Hematopoietic multipotent progenitor cell treated with erythropoietin and hydrocortisone succinate and interleukin-3 and kit ligand, for 6 days (in vitro differentiated cells): Measurements from ENCODE around the gene COBL.

Experiments
- DNase-seq: peaks from one replicate; pipeline ENCODE4 v3.0.0-alpha.2; 2015

Gene COBL

DNA sequence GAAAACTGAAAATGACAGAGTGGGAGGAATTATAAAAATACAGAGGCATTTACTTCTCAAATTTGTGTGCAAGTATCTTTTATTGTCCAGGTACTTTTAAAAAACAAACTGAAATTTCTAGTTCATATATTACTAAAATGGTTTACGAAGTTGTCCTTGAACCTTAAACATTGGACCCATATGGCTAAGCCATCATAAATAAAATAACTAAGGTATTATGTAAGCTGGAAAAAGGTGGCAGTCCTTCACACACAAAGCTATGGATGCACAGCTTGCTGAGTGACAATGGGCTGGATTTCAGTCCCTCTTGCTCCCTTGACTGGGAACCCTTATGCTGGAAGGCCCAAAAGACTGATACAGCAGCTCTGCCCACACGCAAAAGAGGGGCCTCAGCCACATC is 66.1 kb downstream of the COBL start:
- DNase-seq = no peak

DNA sequence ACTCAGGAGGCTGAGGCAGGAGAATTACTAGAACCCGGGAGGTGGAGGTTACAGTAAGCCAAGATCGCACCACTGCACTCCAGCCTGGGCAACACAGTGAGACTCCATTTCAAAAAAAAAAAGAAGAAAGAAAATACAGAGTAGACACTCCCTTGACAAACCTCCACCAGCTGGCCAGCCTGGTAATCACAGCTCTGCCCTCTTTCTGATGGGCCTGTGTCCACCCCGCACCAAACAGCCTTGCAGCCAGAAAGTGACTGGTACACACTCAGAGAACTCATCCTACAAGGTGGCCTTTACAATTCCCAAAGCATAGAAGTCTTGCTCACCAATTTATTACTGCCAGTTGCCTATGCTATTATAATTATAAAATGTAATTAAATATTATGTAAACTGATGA is 66.6 kb downstream of the COBL start:
- DNase-seq = no peak

DNA sequence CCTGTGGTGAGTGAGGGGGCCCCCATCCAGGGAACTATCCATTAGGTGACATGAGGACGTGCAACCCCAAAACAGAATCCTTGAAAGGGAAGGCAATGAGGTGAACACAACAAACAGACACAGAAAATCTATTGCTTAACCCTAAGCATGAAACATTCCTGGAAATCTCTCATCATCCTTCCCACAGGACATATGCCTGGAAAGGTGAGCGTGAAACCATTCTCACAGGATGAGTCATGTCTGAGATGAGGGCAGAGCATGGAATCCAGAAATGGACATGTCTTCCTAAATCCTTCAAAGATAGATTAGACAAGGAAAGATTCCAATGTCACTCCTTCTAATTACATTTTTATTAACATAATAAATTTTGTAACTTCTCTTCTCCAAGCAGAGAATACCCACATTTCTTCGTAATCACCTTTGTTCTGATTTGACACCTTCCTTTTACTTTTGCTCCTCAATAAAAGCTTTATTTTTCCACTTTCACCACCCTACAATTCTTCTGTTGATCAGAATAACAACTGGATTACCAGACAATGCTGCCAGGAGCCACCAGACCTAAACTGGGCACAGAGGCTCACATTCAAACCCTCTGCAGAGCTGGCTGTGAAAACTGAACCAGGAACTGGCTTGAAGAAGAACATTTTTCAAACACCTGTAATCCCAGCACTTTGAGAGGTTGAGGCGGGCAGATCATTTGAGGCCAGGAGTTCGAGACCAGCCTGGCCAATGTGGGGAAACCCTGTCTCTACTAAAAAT is 67.2 kb downstream of the COBL start:
- no peak for DNase-seq

GRCh38 chr7:51246258-51247245 is 70.1 kb downstream of the COBL start:
- no peak for DNase-seq

DNA sequence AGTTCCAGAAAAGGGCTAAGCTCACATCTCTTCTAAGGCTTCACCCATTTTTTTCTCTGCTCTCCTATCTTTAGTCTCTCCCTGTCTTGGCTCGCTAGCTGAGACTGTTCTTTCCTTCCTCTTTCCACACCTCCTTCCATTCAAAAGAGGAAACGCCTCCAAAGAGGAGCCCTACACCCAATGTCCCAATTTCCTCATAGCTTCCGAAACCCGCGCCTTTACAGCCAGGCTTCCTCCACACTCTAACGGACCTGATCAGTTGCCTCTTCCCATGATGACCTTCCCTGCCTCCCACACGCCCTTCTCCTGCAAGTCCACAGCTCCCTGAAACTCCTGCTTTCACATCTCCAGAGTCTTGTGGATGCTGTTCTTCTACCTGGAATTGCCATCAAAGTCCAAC is 71.7 kb downstream of the COBL start:
- no peak for DNase-seq

DNA sequence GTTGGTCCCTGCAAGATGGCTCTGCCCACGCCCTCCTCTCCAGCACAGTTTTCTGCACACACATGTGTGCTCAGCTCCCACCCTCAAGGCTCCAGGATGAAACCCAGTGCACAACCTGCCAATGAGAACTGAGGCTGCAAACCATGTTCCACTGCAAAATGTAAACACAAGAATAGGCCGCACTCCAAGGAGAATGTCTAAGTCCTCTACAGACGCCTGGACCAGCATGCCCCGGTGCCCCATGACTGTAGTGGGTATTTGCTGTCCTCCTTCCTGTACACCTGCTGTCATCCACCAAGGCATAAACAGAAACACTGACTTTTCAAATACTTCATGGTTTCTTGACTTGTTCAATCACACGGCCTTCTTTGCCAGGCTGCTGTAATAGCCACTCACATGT is 72.6 kb downstream of the COBL start:
- DNase-seq = no peak

DNA sequence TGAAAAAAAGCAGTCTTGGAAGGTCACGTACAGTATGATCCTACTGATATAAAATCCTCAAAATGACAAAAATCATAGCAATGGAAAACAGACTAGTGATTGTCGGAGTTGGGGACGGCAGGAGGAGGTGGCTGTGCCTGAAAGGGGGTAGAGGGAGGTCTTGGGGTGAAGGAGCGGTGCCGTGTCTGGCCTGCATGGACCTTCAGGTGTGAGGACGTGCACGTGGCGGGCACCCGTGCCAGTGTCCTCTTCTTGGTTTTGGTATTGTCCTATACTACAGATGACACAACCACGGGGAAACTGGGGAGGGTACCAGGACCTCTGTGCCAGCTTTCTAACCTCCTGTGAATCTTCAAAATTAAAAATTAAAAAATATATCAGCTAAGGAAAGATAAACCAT is 73.0 kb downstream of the COBL start:
- no peak for DNase-seq

- DNase-seq = no peak
Measured at GRCh38 chr7:51242881-51243518, 73.6 kb downstream of the COBL start.

DNA sequence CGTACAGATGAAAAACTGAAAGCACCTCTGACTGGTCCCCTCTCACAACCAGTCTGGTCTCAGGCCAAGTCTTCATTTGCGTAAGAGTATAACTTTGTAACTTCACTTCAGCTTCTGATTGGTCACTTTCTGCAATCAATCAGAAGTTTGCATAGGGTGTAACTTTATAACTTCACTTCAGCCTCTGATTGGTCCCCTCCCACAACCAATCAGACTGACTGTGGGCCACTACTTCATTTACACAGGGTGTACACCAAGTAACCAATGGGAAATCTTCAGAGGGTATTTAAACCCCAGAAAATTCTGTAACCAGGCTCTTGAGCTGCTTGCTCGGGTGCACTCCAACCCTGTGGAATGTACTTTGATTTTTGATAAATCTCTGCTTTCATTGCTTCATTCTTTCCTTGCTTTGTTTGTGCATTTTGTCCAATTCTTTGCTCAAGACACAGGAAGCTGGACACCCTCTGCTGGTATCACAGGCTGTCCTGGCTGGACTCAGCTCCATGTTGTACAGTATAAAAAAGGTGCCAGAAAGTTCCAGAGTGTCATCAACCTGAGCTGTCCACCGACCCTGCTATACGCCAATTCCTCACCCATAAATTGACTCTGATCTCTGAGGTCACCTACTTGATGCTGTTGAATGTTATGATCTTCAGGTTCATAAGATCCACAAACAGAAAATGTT is 74.5 kb downstream of the COBL start:
- no peak for DNase-seq

DNA sequence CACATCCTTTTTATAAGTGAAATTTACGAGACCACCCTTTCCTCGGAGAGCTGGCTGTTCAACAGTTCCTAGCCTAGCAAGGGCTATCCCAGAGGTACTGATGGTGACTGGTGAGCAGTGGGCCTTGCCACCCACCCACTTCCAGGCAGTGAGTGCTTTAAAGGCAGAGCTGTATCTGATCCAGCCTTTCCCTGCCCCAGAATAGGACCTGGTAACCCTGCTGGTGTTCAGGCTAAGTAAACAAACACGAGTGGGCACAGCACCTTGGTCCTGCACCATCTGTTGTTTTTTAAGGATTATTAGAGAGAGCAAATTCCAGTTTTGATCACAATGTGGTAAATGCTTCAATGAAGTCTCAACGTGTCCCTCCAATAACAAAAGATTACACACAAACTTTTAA is 75.7 kb downstream of the COBL start:
- no peak for DNase-seq

DNA sequence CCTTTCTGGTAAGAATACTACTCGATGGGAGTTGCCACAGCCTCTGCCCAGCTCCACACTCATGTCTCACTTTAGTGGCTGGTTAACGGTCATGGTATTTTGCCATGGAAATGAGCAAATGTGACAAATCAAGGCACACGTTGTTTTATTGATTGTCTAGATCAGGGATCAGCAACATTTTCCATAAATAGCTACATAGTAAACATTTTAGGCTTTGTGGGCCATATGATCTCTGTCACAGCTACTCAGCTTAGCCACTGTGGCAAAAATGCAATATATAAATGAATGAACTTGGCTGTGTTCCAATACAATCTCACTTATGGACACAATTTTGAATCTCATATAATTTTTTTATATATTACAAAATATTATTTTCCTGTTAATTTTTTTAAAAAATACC is 76.9 kb downstream of the COBL start:
- no peak for DNase-seq

- no peak for DNase-seq
Measured at GRCh38 chr7:51238981-51239495, 77.6 kb downstream of the COBL start.

DNA sequence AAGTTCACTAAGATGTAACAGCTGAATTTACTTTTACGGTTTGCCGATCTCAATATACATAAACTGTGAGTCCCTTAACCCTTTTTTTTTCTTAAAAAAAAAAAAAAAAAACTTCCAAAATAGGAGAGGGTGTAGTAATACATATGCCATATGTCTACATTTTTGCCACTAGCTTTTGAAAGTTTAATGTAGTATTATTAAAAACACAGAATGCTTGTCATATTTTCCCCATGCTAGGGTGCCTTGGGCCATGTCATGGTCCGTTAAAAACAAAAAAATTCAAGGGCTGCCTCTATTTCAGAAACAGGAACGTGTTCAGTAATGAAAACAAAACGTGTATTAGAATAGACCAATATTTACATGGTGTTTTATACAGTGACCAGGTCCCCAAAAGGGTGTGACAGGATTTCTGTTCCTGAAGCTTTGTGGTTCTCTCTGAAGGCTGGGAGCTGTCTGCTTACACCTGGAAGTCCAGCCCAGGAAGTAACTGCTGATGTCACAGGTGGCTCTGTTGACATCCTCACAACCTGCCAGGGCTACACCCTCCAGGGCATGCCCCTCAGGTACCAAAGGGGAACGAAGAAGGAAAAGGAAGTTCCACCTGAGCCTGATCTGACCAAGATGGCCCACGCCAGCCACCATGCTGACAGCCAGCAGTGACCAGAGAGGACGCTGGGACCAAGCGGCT is 79.0 kb downstream of the COBL start:
- DNase-seq = no peak

- DNase-seq = no peak
Measured at GRCh38 chr7:51236470-51237132, 80.0 kb downstream of the COBL start.

DNA sequence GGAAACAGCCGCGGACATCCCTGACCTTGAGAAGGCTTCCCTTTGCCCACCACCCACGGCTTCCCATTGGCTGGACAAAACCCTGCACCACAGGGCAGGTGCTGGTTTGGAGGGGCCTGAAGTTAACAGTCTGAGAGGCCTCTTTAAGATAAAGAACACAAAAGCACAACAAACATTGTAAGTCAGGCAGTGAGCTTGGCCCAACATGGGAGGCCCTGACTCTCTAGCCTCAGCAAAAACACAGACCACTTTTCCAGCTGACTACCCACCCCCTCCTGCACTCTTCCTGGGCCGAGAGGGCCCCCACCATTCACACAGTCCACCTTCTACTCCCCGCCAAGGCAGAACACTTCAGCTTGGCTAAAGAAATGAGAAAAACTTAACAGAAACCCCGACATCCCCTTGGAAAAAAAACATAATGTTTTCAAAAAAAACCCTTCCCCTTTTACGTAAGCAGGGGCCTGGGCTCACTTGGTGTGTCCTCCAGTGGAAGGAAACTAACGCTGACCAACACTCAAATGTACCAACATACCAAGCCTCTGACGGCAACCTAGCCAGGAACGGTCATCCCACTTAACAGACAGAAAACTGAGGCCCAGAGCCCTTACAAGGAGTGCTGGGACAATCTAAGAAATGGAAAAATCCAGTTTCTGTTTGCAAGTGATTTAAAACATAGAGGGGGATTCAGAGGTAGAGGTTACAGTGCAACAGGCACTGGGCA is 80.9 kb downstream of the COBL start:
- no peak for DNase-seq

DNA sequence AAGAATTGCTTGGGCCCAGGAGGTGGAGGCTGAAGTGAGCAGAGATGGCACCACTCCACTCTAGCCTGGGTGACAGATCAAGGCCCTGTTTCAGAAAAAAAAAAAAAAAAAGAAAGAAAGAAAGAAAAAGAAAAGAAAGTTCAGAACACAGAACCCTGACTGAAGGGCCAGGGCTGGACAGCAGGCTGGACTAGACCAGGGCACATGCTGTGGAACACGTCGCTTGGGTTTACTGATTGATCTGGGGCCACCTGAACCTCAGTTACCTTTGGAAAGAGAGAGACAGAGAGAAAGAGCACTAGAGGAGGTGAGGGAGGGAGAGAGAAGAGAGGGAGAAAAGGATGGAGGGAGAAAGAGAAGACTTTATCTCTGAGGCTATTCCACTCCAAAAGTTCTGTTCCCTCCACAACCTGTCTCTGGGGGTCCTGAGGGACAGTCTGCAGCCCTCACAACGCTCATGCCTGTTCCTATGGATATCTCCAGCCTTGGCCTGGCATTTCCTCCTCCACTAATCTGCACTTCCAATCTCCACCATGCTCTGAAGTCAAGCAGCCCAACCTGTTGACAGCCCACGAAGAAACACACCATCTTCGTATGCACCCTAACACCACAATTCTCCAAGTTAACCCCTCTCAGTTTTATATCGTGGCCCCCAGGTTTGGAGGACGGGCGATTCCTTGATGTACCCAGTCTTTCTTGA is 81.8 kb downstream of the COBL start:
- no peak for DNase-seq

- no peak for DNase-seq
Measured at GRCh38 chr7:51234139-51234538, 82.5 kb downstream of the COBL start.

GRCh38 chr7:51233374-51233773 is 83.2 kb downstream of the COBL start:
- no peak for DNase-seq

DNA sequence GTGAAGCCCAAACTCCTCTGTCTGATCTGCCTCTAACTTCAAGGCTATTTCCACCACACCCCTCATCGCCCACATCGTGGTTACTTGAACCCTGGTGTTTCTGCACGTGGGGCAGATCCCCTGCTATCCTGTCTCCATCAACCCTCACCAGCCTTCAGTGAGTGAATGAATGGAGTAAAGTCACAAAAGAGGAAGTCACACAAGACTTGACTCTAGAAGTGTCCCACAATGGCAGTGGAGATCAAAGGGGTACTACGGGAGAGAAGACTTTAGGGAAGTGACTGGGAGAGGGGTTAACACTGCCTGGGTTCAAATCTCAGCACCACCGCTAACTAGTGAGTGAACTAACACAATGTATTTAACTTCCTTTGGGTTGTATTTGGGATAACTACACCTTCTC is 85.9 kb downstream of the COBL start:
- no peak for DNase-seq

- DNase-seq = no peak
Measured at GRCh38 chr7:51230324-51230625, 86.3 kb downstream of the COBL start.
